HL-60 (cell line): Measurements from ENCODE around the gene ABHD16B.

Source experiments
- DNase-seq, 2 experiments: peaks; one replicate each; pipeline ENCODE4 v3.0.0-alpha.2; 2010 to 2020; ENCODE audit warnings: low read depth in 1 of 2, low spot score in 1 of 2
- H3K27ac ChIP-seq: fragments of 250-450 bp; sonication (Bioruptor Pico); replicated peaks from 2 replicates; pipeline ENCODE4 v1.5.1; 2020; ENCODE audit warnings: mild to moderate bottlenecking, moderate library complexity
- H3K27me3 ChIP-seq: fragments of 250-450 bp; sonication (Bioruptor Pico); 2 replicates; pipeline ENCODE4 v1.5.1; 2021; ENCODE audit warnings: mild to moderate bottlenecking, moderate library complexity; ENCODE audit not compliant: insufficient read depth, poor library complexity, severe bottlenecking
- H3K4me3 ChIP-seq: replicated peaks from 2 replicates; pipeline ENCODE4 v1.5.1; 2011; ENCODE audit warnings: mild to moderate bottlenecking, control low read depth, low read length; ENCODE audit not compliant: insufficient read depth
- GABPA ChIP-seq: IDR thresholded peaks from 2 replicates; pipeline ENCODE4 v1.6.1; 2012; ENCODE audit warnings: low read depth
- POLR2AphosphoS5 ChIP-seq: IDR thresholded peaks from 2 replicates; pipeline ENCODE4 v1.6.1; 2012; ENCODE audit warnings: low read depth
- REST ChIP-seq: IDR thresholded peaks from 2 replicates; pipeline ENCODE4 v1.6.1; 2012; ENCODE audit warnings: low read depth; ENCODE audit not compliant: insufficient replicate concordance
- SPI1 ChIP-seq: IDR thresholded peaks from 2 replicates; pipeline ENCODE4 v1.6.1; 2012; ENCODE audit warnings: low read depth, mild to moderate bottlenecking, borderline replicate concordance
- TF ChIP-seq, protein P1 (sequence below): IDR thresholded peaks from one replicate; pipeline ENCODE4 v1.5.1; 2011; ENCODE audit warnings: low read length, control low read depth, inconsistent platforms; ENCODE audit not compliant: insufficient read depth

ABHD16B gene

GRCh38 chr20:63896264-63897105, 35.2 kb downstream of the ABHD16B start:
- peak; percentile 65 to 82 for DNase-seq
- no peak for TF ChIP-seq GABPA
- peak; percentile 86; the same call in 1 of the 2 replicates for TF ChIP-seq SPI1
- TF ChIP-seq, protein P1, sequence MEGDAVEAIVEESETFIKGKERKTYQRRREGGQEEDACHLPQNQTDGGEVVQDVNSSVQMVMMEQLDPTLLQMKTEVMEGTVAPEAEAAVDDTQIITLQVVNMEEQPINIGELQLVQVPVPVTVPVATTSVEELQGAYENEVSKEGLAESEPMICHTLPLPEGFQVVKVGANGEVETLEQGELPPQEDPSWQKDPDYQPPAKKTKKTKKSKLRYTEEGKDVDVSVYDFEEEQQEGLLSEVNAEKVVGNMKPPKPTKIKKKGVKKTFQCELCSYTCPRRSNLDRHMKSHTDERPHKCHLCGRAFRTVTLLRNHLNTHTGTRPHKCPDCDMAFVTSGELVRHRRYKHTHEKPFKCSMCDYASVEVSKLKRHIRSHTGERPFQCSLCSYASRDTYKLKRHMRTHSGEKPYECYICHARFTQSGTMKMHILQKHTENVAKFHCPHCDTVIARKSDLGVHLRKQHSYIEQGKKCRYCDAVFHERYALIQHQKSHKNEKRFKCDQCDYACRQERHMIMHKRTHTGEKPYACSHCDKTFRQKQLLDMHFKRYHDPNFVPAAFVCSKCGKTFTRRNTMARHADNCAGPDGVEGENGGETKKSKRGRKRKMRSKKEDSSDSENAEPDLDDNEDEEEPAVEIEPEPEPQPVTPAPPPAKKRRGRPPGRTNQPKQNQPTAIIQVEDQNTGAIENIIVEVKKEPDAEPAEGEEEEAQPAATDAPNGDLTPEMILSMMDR, result no peak
- peak; percentile 29; the same call in 1 of the 2 replicates for TF ChIP-seq POLR2AphosphoS5
- peak; percentile 11 for TF ChIP-seq REST
- peak overlapping the region; percentile 86 for H3K27ac ChIP-seq

GRCh38 chr20:63897978-63898561, 36.8 kb downstream of the ABHD16B start:
- TF ChIP-seq GABPA (no peak), POLR2AphosphoS5 (no peak), SPI1 (no peak), REST (no peak)
- TF ChIP-seq, protein P1, result no peak
- Histone ChIP-seq H3K27ac (peak overlapping the region; percentile 86), H3K27me3 (no peaks in the 10 kb centered on the region), H3K4me3 (no peak overlapping the region; the same call in 1 of the 2 replicates)
- DNase-seq, result no peak

More at GRCh38 chr20:63896264-63897105, 35.2 kb downstream of the ABHD16B start:
- H3K4me3 ChIP-seq, result peak overlapping the region; percentile 72
- H3K27me3 ChIP-seq, result no peaks in the 10 kb centered on the region

DNA sequence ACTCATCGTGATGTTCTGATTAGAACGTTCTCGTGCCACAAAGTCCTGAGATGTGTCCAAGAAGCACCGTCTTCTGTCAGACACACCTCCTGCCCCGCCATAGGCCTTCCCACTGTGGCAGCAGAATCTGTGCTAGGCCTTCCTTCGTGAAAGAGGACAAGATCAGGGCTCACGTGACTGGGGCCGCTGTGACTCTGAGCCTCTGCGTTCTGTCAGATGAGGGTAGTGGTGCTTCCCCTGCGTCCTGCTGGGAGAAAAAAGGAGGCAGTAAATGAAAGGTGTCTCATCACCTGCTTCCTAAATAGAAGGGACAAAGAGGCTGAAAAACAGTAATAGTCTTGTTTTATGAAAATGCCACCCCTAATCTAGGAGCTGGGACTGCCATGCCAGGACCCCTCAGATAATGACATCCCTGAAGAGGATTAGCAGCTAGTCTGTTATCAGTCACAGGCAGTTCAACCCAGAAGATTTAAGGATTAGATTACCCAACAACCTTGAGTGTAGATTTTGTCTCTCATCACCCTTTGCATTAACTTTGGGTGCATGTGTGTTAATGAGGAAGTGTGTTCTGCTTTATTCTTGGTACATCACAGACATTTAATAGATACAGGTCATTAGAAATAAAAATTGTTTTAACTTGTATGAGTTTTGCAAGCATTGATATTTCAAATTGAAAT, 37.7 kb downstream of the ABHD16B start:
- peak; percentile 55 to 81 for DNase-seq
- H3K27me3 ChIP-seq, result no peaks in the 10 kb centered on the region
- H3K27ac ChIP-seq, result peak overlapping the region; percentile 86
- no peak overlapping the region for H3K4me3 ChIP-seq
- TF ChIP-seq POLR2AphosphoS5, result peak; percentile 42; the same call in 1 of the 2 replicates
- no peak for TF ChIP-seq GABPA
- TF ChIP-seq SPI1, result peak; percentile 92
- no peak for TF ChIP-seq REST
